Tibial nerve (tissue), 3 donors: ENCODE results near the gene NXPH1.

ENCODE experiments used
- CTCF ChIP-seq, 5 experiments: fragments of 200-600 bp in 3 of 5; fragments of 450-650 bp in 2 of 5; sonication (generic) in 3 of 5; IDR thresholded peaks; one replicate each; pipeline ENCODE4 v1.5.1; 2016 to 2019; ENCODE audit warnings: antibody characterized with exemption in 5 of 5, mild to moderate bottlenecking in 3 of 5, moderate library complexity in 2 of 5
- POLR2A ChIP-seq, 2 donors: fragments of 450-650 bp; IDR thresholded peaks; one replicate each; pipeline ENCODE4 v1.6.1; 2017; ENCODE audit warnings: antibody characterized with exemption in 2 of 2, mild to moderate bottlenecking in 2 of 2, moderate library complexity in 2 of 2

DNA sequence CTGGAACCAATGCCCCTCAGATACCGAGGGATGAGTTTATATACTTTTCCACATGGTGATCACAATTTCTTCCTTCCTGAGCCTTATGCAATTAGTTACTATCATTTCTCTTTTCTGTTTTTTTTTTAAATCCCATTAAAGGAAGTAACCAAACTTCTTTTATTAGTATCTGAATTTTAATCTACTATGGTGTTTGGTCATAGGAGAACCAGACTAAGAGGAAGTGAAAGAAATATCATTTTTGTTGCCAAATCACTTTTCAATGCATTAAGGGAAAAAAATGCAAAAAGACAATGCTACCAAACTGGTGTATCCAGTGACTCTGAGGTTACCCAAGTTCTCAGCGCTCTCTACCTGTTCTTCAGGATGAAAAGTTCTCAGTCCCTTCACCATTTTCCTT, 167.7 kb downstream of the NXPH1 start:
- TF ChIP-seq POLR2A (IDR thresholded peaks at IDR 0.05) (no peak), CTCF (IDR thresholded peaks at IDR 0.05) (no peak)
